Memory B cell (primary cell): ENCODE data around the gene CAMKMT.
"Not testable (repeated sequence)": the region's sequence is repeated elsewhere in the genome, so short reads cannot be mapped to it uniquely, and the experiment has no call there.

ENCODE experiments used
- ATAC-seq: fragments of 150-1000 bp; cut with Tn5 transposase; 2 replicates; pipeline ENCODE4 v1.10.0; 2021; ENCODE audit warnings: low read depth, mild to moderate bottlenecking, moderate library complexity
- DNase-seq, 2 donors: peaks; one replicate each; pipeline ENCODE4 v3.0.0; 2022; ENCODE audit warnings: low spot score in 2 of 2
- H3K27ac Mint-ChIP-seq: one replicate; pipeline ENCODE4 v1.8.0; 2022; ENCODE audit warnings: mild to moderate bottlenecking, moderate library complexity, mixed read lengths
- H3K27me3 Mint-ChIP-seq: one replicate; pipeline ENCODE4 v1.8.0; 2022; ENCODE audit warnings: mixed read lengths
- H3K36me3 Mint-ChIP-seq: one replicate; pipeline ENCODE4 v1.8.0; 2022; ENCODE audit warnings: mild to moderate bottlenecking, mixed read lengths
- H3K4me1 Mint-ChIP-seq: one replicate; pipeline ENCODE4 v1.8.0; 2022; ENCODE audit warnings: mixed read lengths
- H3K4me3 Mint-ChIP-seq: one replicate; pipeline ENCODE4 v1.8.0; 2022; ENCODE audit warnings: mild to moderate bottlenecking, moderate library complexity, mixed read lengths
- H3K9me3 Mint-ChIP-seq: one replicate; pipeline ENCODE4 v1.8.0; 2022; ENCODE audit warnings: mixed read lengths

The CAMKMT gene

DNA sequence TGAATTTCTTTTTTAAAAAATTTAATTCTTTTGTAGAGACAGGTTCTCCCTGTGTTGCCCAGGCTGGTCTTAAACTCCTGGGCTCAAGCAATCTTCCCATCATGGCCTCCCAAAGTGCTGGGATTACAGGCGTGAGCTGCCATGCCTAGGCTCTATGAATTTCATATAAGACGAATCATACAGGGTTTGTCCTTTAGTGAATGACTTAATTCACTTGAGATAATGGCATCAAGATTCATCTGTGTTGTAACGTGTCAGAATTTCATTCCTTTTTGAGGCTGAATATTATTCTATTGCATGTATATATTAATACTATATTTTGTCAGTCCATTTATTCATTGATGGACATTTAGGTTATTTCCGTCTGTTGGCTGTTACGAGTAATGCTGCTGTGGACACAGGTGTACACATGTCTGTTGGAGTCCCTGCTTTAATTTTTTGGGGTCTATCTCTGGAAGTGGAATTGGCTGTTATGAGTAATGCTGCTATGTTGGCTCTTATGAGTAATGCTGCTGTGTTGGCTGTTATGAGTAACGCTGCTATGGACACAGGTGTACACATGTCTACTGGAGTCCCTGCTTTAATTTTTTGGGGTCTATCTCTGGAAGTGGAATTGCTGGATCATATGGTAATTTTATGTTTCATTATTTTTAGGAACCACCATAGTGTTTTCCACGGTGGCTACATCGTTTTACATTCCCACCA lies 210.6 kb downstream of the CAMKMT start:
- Mint-ChIP-seq H3K9me3 (no peaks in the 10 kb centered on the region), H3K27ac (no peak overlapping the region), H3K36me3 (peaks cover 2% of the 10 kb centered on the region), H3K4me1 (peaks cover 7% of the 10 kb centered on the region), H3K27me3 (no peaks in the 10 kb centered on the region), H3K4me3 (no peak overlapping the region)
- DNase-seq: no peak
- no peak for ATAC-seq

DNA sequence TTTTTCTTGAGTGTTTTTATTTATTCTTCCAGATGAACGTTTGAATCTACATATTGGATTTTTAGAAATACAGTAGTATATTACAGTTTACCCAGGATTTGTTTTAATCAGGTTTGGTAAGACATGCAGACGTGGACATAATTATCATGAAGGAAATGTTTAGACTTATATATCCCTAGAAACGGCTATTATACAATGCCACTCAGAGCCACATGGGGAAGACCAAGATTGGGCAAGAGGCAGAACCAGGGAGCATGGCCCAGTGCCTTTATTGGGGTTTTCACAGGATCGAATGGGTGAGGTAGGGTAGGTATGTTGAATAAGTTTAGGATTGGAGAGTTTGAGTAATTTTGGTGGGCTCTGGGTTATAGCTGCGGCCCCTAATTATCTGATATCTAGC lies 212.2 kb downstream of the CAMKMT start:
- no peak for DNase-seq
- H3K4me3 Mint-ChIP-seq: no peak overlapping the region
- H3K4me1 Mint-ChIP-seq: peaks cover 18% of the 10 kb centered on the region
- no peaks in the 10 kb centered on the region for H3K9me3 Mint-ChIP-seq
- H3K27me3 Mint-ChIP-seq: no peaks in the 10 kb centered on the region
- H3K36me3 Mint-ChIP-seq: peaks cover 2% of the 10 kb centered on the region
- ATAC-seq: no peak
- no peak overlapping the region for H3K27ac Mint-ChIP-seq

GRCh38 chr2:44578471-44579093 lies 216.8 kb downstream of the CAMKMT start:
- H3K4me3 Mint-ChIP-seq: peak overlapping the region; percentile 28
- H3K9me3 Mint-ChIP-seq: no peaks in the 10 kb centered on the region
- peaks cover 2% of the 10 kb centered on the region for H3K36me3 Mint-ChIP-seq
- peaks cover 13% of the 10 kb centered on the region for H3K4me1 Mint-ChIP-seq
- ATAC-seq: peak; percentile 65
- DNase-seq: no peak
- peak overlapping the region; percentile 57 for H3K27ac Mint-ChIP-seq
- no peaks in the 10 kb centered on the region for H3K27me3 Mint-ChIP-seq

DNA sequence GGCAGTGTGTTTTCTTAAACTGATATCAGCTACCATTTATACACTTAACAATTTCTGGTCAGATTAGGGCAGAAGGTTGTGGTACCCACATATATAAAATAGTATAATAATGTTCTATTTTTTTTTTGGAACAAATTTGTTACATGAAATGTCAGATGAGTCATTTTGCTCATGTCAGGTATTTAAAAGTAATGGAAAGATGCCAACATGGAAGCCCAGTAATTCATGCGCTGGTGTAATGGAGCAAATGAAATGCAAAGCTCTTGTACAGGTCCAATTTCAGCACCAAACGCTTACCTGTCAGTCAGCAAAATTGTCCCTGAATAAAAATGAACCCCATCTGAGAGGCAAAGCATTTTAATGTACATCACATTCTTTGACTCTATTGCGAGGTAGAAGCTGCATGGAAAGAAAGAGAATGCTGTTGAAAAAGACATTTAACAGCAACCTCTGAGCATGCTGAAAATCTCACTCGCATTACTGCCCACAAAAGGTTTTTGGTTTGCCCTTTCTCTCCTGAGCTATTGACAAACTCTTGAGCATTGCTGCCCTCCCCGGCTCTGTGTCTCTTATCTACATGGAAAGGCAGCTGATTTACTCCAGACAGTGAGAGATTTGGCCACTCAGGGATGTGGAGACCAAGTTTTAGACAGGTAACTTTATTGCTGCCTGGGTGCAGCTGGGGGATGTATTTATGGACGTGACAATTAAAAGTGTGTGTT lies 217.5 kb downstream of the CAMKMT start:
- peaks cover 2% of the 10 kb centered on the region for H3K36me3 Mint-ChIP-seq
- DNase-seq: no peak
- no peaks in the 10 kb centered on the region for H3K27me3 Mint-ChIP-seq
- H3K4me1 Mint-ChIP-seq: peaks cover 13% of the 10 kb centered on the region
- ATAC-seq: no peak
- H3K9me3 Mint-ChIP-seq: no peaks in the 10 kb centered on the region
- no peak overlapping the region for H3K4me3 Mint-ChIP-seq
- peak overlapping the region; percentile 57 for H3K27ac Mint-ChIP-seq

DNA sequence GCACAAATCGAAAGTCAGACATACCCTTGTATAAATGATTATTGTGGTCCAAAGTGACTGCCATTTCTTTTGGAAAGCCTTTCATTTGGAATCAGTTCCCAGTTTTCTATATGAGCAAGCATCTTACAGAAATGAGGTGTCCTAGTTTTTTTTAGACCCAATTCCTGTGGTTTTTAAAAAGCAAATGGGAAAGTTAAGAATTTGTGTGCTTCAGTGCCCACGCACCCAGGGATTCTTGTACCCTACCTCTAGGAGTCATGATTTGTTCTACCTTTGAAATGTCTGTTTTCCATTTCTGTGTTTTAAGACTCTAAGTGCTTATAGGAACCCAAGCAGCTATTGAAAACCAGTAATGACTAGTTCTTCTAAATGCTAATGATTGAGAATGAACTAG lies 218.1 kb downstream of the CAMKMT start:
- no peak for ATAC-seq
- DNase-seq: no peak
- peaks cover 2% of the 10 kb centered on the region for H3K36me3 Mint-ChIP-seq
- no peak overlapping the region for H3K27ac Mint-ChIP-seq
- H3K9me3 Mint-ChIP-seq: no peaks in the 10 kb centered on the region
- H3K27me3 Mint-ChIP-seq: no peaks in the 10 kb centered on the region
- no peak overlapping the region for H3K4me3 Mint-ChIP-seq
- peaks cover 13% of the 10 kb centered on the region for H3K4me1 Mint-ChIP-seq

- no peak overlapping the region for H3K27ac Mint-ChIP-seq
- no peaks in the 10 kb centered on the region for H3K9me3 Mint-ChIP-seq
- peaks cover 13% of the 10 kb centered on the region for H3K4me1 Mint-ChIP-seq
- H3K4me3 Mint-ChIP-seq: no peak overlapping the region
- peaks cover 2% of the 10 kb centered on the region for H3K36me3 Mint-ChIP-seq
- ATAC-seq: no peak
- no peak for DNase-seq
- no peaks in the 10 kb centered on the region for H3K27me3 Mint-ChIP-seq
These were observed 219.2 kb downstream of the CAMKMT start for GRCh38 chr2:44580875-44581515.

DNA sequence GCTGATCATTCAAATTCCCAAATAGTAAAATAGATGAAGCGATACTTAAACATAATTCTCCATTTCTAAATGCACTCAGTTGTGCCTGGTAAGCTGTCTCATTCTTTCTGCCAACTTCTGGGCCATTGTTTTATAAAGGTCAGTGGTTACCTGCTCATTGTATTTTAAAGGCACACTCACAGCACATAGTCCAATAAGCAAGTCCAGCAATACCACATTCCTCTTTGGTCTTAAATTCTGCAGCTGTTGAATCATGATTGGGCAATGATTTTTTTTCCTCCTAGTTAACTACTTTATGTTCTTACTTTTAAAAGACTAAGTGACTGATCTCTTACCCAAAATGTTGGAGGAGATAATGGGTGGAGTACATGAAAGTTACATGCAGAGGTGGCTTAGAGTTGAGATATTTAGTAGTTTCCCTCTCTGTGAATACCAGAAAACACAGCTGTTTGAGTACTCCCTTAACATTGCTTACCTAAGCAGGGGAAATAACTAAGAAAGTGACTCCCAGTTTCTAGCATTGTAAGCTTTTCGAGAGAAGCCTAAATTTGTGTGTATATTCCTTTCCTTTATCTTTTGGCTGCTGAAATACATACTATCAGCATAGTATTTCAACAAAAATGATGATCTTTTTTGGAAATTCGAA lies 220.7 kb downstream of the CAMKMT start:
- Mint-ChIP-seq H3K9me3 (peaks cover 1% of the 10 kb centered on the region), H3K27ac (no peak overlapping the region), H3K27me3 (no peaks in the 10 kb centered on the region), H3K4me1 (peaks cover 13% of the 10 kb centered on the region), H3K36me3 (peaks cover 2% of the 10 kb centered on the region), H3K4me3 (no peak overlapping the region)
- no peak for DNase-seq
- ATAC-seq: no peak

DNA sequence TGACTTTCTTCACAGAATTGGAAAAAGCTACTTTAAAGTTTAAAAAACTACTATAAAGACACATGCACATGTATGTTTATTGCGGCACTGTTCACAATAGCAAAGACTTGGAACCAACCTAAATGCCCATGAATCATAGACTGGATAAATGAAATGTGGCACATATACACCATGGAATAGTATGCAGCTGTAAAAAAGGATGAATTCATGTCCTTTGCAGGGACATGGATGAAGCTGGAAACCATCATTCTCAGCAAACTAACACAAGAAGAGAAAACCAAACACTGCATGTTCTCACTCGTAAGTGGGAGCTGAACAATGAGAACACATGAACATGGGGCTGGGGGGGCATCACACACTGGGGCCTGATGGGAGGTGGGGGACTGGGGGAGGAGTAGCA lies 233.9 kb downstream of the CAMKMT start:
- DNase-seq, H3K27me3 Mint-ChIP-seq, H3K36me3 Mint-ChIP-seq, H3K4me3 Mint-ChIP-seq, ATAC-seq, H3K9me3 Mint-ChIP-seq, H3K4me1 Mint-ChIP-seq, H3K27ac Mint-ChIP-seq: not testable (repeated sequence)

DNA sequence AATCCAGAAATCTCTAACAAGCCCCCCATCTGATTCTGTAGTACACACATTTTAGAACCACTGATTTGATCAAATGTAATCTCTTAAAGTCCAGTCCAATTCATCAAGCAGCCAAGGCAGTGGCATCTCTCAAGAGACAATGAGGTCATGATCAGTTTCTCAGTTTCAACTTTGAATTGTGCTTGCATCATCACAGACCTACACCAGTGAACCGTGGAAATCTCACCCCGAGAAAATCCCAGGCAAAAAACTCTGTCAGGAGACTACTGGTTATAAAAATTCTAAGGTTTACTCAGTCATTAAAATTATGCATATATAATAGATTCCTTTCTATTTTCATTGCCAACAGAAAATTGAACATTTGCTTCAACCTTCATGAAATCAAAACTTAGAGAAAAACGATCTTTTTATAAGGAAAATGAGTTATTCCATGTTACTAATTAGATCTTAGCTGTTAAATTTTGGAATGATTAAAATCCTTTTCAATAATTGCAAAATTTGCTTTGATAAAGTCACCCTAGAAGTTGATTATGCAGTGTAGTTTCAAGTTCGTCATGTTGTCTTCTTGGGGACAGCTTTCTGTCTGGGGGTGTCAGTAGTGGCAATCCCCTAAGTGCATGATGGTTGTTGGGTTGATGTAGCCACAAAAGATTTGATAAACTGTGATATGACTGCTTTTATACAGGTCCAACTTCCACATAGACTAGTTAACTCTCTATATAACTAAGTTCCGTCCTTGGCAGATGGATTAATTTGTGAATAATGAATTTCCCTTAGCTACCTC lies 235.0 kb downstream of the CAMKMT start:
- Mint-ChIP-seq H3K27ac (peak overlapping the region; percentile 50), H3K9me3 (no peaks in the 10 kb centered on the region), H3K36me3 (peaks cover 1% of the 10 kb centered on the region), H3K4me1 (peaks cover 3% of the 10 kb centered on the region), H3K27me3 (no peaks in the 10 kb centered on the region), H3K4me3 (no peak overlapping the region)
- ATAC-seq (peak; percentile 19), DNase-seq (no peak)

- no peak for DNase-seq
- no peak for ATAC-seq
These were observed 236.8 kb downstream of the CAMKMT start for GRCh38 chr2:44598330-44599119.

GRCh38 chr2:44599130-44599529 lies 237.4 kb downstream of the CAMKMT start:
- Mint-ChIP-seq H3K4me3 (no peak overlapping the region), H3K36me3 (peaks cover 5% of the 10 kb centered on the region), H3K4me1 (no peaks in the 10 kb centered on the region), H3K27me3 (no peaks in the 10 kb centered on the region), H3K27ac (no peak overlapping the region), H3K9me3 (peaks cover 2% of the 10 kb centered on the region)
- no peak for DNase-seq
- no peak for ATAC-seq

More at GRCh38 chr2:44598330-44599119, 236.8 kb downstream of the CAMKMT start:
- no peaks in the 10 kb centered on the region for H3K4me1 Mint-ChIP-seq
- H3K9me3 Mint-ChIP-seq: peaks cover 2% of the 10 kb centered on the region
- H3K27ac Mint-ChIP-seq: no peak overlapping the region
- no peaks in the 10 kb centered on the region for H3K27me3 Mint-ChIP-seq
- no peak overlapping the region for H3K4me3 Mint-ChIP-seq
- H3K36me3 Mint-ChIP-seq: peaks cover 5% of the 10 kb centered on the region

GRCh38 chr2:44602446-44602845 lies 240.7 kb downstream of the CAMKMT start:
- no peak for DNase-seq
- Mint-ChIP-seq H3K27me3 (no peaks in the 10 kb centered on the region), H3K9me3 (peaks cover 2% of the 10 kb centered on the region), H3K27ac (no peak overlapping the region), H3K4me3 (no peak overlapping the region), H3K4me1 (no peaks in the 10 kb centered on the region), H3K36me3 (peaks cover 4% of the 10 kb centered on the region)
- ATAC-seq: no peak

DNA sequence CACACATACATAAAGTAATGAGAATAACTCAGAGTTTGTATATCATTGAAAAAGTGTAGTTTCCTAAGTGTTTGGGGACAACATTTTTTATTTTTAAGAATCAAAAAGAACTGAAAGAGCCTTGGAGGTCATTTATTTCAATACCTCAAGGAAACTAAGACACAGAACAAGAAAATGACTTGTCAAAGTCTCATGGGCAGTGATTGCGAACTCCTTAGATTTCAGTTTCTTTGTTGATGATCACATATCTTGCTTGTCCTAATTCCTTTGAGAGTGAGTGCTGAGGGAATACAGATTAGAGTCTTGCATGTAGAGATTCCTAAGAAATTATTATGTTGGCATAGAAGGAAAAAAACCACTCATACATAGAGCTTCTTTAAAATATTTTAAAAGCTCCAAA lies 243.8 kb downstream of the CAMKMT start:
- H3K36me3 Mint-ChIP-seq: peaks cover 4% of the 10 kb centered on the region
- no peak overlapping the region for H3K27ac Mint-ChIP-seq
- no peak overlapping the region for H3K4me3 Mint-ChIP-seq
- H3K4me1 Mint-ChIP-seq: no peaks in the 10 kb centered on the region
- DNase-seq (no peak), ATAC-seq (no peak)
- no peaks in the 10 kb centered on the region for H3K27me3 Mint-ChIP-seq
- peaks cover 2% of the 10 kb centered on the region for H3K9me3 Mint-ChIP-seq
